Trophoblast cell (in vitro differentiated cells and primary cell): ENCODE results near the gene NXF1.

Source experiments
- DNase-seq, 2 donors: peaks; one replicate each; pipeline ENCODE4 v3.0.0-alpha.2; 2016
- H2AFZ ChIP-seq: 2 replicates; pipeline ENCODE4 v1.6.1; 2013; ENCODE audit warnings: low read length, moderate library complexity, mild to moderate bottlenecking; ENCODE audit not compliant: insufficient read depth, poor library complexity
- H2AK5ac ChIP-seq: 2 replicates; pipeline ENCODE4 v1.6.1; 2013; ENCODE audit warnings: mild to moderate bottlenecking, low read length
- H2BK120ac ChIP-seq: 2 replicates; pipeline ENCODE4 v1.6.1; 2013; ENCODE audit warnings: low read length, mild to moderate bottlenecking, moderate library complexity; ENCODE audit not compliant: insufficient read depth, poor library complexity
- H2BK12ac ChIP-seq: 2 replicates; pipeline ENCODE4 v1.6.1; 2013; ENCODE audit warnings: mild to moderate bottlenecking, low read length, moderate library complexity
- H2BK5ac ChIP-seq: 2 replicates; pipeline ENCODE4 v1.6.1; 2013; ENCODE audit warnings: low read length, low read depth, moderate library complexity, mild to moderate bottlenecking; ENCODE audit not compliant: poor library complexity
- H3K14ac ChIP-seq: 2 replicates; pipeline ENCODE4 v1.6.1; 2013; ENCODE audit warnings: mild to moderate bottlenecking, low read length
- H3K18ac ChIP-seq: 2 replicates; pipeline ENCODE4 v1.6.1; 2013; ENCODE audit warnings: mild to moderate bottlenecking, low read length
- H3K23ac ChIP-seq: 2 replicates; pipeline ENCODE4 v1.6.1; 2013; ENCODE audit warnings: low read length
- H3K27ac ChIP-seq: 2 replicates; pipeline ENCODE4 v1.5.1; 2013; ENCODE audit warnings: low read depth, mild to moderate bottlenecking, inconsistent platforms, low read length, moderate library complexity
- H3K27me3 ChIP-seq: 2 replicates; pipeline ENCODE4 v1.6.1; 2013; ENCODE audit warnings: inconsistent platforms, mild to moderate bottlenecking, low read length, moderate library complexity; ENCODE audit not compliant: insufficient read depth
- H3K36me3 ChIP-seq, 2 experiments: 1 replicate in 1 of 2; 2 replicates in 1 of 2; pipeline ENCODE4 v1.6.1; 2013; ENCODE audit warnings: low read length in 2 of 2, mild to moderate bottlenecking in 2 of 2, moderate library complexity in 1 of 2; ENCODE audit not compliant: insufficient read depth in 2 of 2, control insufficient read depth in 1 of 2
- H3K4ac ChIP-seq: 2 replicates; pipeline ENCODE4 v1.6.1; 2013; ENCODE audit warnings: low read depth, mild to moderate bottlenecking, low read length, moderate library complexity
- H3K4me1 ChIP-seq, 2 experiments: 1 replicate in 1 of 2; 2 replicates in 1 of 2; pipeline ENCODE4 v1.6.1; 2013; ENCODE audit warnings: low read length in 2 of 2, mild to moderate bottlenecking in 2 of 2, moderate library complexity in 1 of 2; ENCODE audit not compliant: insufficient read depth in 2 of 2, control insufficient read depth in 1 of 2
- H3K4me2 ChIP-seq: 2 replicates; pipeline ENCODE4 v1.6.1; 2013; ENCODE audit warnings: inconsistent platforms, mild to moderate bottlenecking, low read length, moderate library complexity
- H3K4me3 ChIP-seq: 2 replicates; pipeline ENCODE4 v1.5.1; 2013; ENCODE audit warnings: mild to moderate bottlenecking, low read depth, low read length, inconsistent platforms
- H3K79me1 ChIP-seq: one replicate; pipeline ENCODE4 v1.6.1; 2013; ENCODE audit warnings: low read length
- H3K79me2 ChIP-seq: 2 replicates; pipeline ENCODE4 v1.6.1; 2013; ENCODE audit warnings: low read length, mild to moderate bottlenecking; ENCODE audit not compliant: control insufficient read depth, insufficient read depth, poor library complexity
- H3K9ac ChIP-seq: 2 replicates; pipeline ENCODE4 v1.6.1; 2013; ENCODE audit warnings: mild to moderate bottlenecking, low read length
- H3K9me3 ChIP-seq: 2 replicates; pipeline ENCODE4 v1.6.1; 2013; ENCODE audit warnings: low read depth, mild to moderate bottlenecking, control low read depth, inconsistent platforms, low read length; ENCODE audit not compliant: insufficient read depth
- H4K12ac ChIP-seq: 2 replicates; pipeline ENCODE4 v1.6.1; 2013; ENCODE audit warnings: low read depth, mild to moderate bottlenecking, low read length, moderate library complexity
- H4K8ac ChIP-seq: 2 replicates; pipeline ENCODE4 v1.6.1; 2013; ENCODE audit warnings: low read depth, mild to moderate bottlenecking, low read length, moderate library complexity
- H4K91ac ChIP-seq: one replicate; pipeline ENCODE4 v1.6.1; 2013; ENCODE audit warnings: low read depth, mild to moderate bottlenecking, low read length, moderate library complexity
- WGBS: extraction: QIAGEN DNeasy Blood & Tissue Kit; methylation state at CpG from one replicate; pipeline ENCODE4 v1.1.7; 2013; ENCODE audit warnings: missing lambda C conversion rate; ENCODE audit not compliant: insufficient read length, insufficient coverage; ENCODE audit errors: extremely low coverage; 5-methylcytosine and 5-hydroxymethylcytosine counted together

NXF1 gene

DNA sequence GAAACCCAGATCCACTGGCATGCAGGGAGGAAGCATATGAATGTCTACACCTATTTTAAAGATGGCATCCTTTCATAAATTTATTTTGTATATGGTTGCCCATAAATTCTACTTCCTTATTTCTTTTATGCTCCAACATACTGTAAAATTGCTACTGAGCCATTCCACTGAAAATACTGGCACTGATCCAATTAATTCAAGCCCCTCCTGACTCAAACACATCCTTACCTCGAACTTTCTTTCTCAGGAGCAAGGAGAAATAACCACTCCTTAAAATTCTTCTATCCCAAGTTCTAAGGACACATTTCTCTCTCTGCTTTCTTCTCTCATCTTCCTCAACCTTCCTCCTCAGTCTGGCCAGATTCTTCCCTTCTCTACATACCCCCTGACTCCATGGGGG, 5.5 kb upstream of the NXF1 start:
- no peak overlapping the region for H2AFZ ChIP-seq
- H4K91ac ChIP-seq: no peak overlapping the region
- H2AK5ac ChIP-seq: no peak overlapping the region
- H2BK5ac ChIP-seq: no peak overlapping the region
- no peak overlapping the region for H3K14ac ChIP-seq
- DNase-seq: no peak
- H3K9ac ChIP-seq: no peak overlapping the region
- no CpG with 5 or more reads among the region's 1 CpG for WGBS
- H3K23ac ChIP-seq: no peak overlapping the region
- no peaks in the 10 kb centered on the region for H3K79me2 ChIP-seq
- H3K4ac ChIP-seq: no peak overlapping the region
- no peaks in the 10 kb centered on the region for H3K27me3 ChIP-seq
- no peak overlapping the region for H3K4me2 ChIP-seq
- no peak overlapping the region for H3K27ac ChIP-seq
- H3K4me1 ChIP-seq: peaks cover 7 to 12% of the 10 kb centered on the region in 2 experiments
- H3K79me1 ChIP-seq: peaks cover under 1% of the 10 kb centered on the region
- H3K4me3 ChIP-seq: no peak overlapping the region
- H3K18ac ChIP-seq: no peak overlapping the region
- no peaks in the 10 kb centered on the region for H3K9me3 ChIP-seq
- H3K36me3 ChIP-seq: peaks cover 13 to 14% of the 10 kb centered on the region in 2 experiments
- no peak overlapping the region for H4K12ac ChIP-seq
- no peak overlapping the region for H2BK120ac ChIP-seq
- no peak overlapping the region for H2BK12ac ChIP-seq
- H4K8ac ChIP-seq: no peak overlapping the region

GRCh38 chr11:62806611-62807121, 1.4 kb upstream of the NXF1 start:
- H3K4ac ChIP-seq: no peak overlapping the region
- no peak overlapping the region for H2BK120ac ChIP-seq
- no peak overlapping the region for H4K91ac ChIP-seq
- peaks cover 16 to 19% of the 10 kb centered on the region in 2 experiments for H3K36me3 ChIP-seq
- H3K9ac ChIP-seq: no peak overlapping the region
- no peak overlapping the region for H3K14ac ChIP-seq
- no peaks in the 10 kb centered on the region for H3K9me3 ChIP-seq
- H3K27me3 ChIP-seq: no peaks in the 10 kb centered on the region
- H3K79me2 ChIP-seq: peaks cover 9% of the 10 kb centered on the region
- H4K8ac ChIP-seq: no peak overlapping the region
- H3K27ac ChIP-seq: peak overlapping the region; percentile 7
- no peak overlapping the region for H3K4me3 ChIP-seq
- H2BK12ac ChIP-seq: no peak overlapping the region
- no peak overlapping the region for H2BK5ac ChIP-seq
- H3K23ac ChIP-seq: no peak overlapping the region
- DNase-seq: peak in 1 of 2 donors; percentile 38
- H3K4me1 ChIP-seq: peaks cover 7 to 15% of the 10 kb centered on the region in 2 experiments
- H3K4me2 ChIP-seq: no peak overlapping the region
- no peak overlapping the region for H2AK5ac ChIP-seq
- no peak overlapping the region for H3K18ac ChIP-seq
- no peak overlapping the region for H4K12ac ChIP-seq
- no CpG with 5 or more reads among the region's 5 CpGs for WGBS
- H3K79me1 ChIP-seq: peaks cover 8% of the 10 kb centered on the region
- no peak overlapping the region for H2AFZ ChIP-seq

DNA sequence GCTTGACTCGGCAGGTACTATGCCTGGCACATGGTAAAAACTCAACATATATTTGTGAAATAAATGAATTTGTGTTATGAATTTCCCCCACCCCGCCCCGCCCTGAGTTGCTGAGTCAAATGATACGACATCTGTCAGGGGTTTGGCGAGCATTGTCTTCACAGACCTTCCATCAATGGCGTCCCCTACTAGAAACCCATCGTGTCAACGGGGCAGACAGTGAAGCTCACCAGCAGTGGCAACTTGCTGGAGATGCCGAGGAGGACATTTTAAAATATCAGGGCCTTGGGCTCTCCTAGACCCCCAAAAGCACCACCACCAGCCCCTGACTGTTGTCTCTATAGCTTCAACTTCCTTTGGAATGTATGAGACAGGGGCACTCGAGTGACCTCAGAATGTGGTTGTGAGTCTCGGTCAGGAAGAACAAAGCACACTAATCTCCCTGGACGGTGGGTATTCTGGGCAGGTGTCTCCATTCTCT, 761 bp upstream of the NXF1 start:
- no peak overlapping the region for H2AK5ac ChIP-seq
- H3K27ac ChIP-seq: peak overlapping the region; percentile 7
- no peak overlapping the region for H3K4me3 ChIP-seq
- no peak overlapping the region for H3K23ac ChIP-seq
- H3K14ac ChIP-seq: no peak overlapping the region
- DNase-seq: no peak
- H3K9ac ChIP-seq: peak overlapping the region; percentile 84
- no peaks in the 10 kb centered on the region for H3K27me3 ChIP-seq
- H2AFZ ChIP-seq: no peak overlapping the region
- H4K12ac ChIP-seq: no peak overlapping the region
- H3K18ac ChIP-seq: no peak overlapping the region
- H2BK5ac ChIP-seq: no peak overlapping the region
- H3K36me3 ChIP-seq: peaks cover 23 to 26% of the 10 kb centered on the region in 2 experiments
- H3K79me2 ChIP-seq: peaks cover 9% of the 10 kb centered on the region
- H3K79me1 ChIP-seq: peaks cover 8% of the 10 kb centered on the region
- no peak overlapping the region for H4K8ac ChIP-seq
- no peak overlapping the region for H2BK120ac ChIP-seq
- no CpG with 5 or more reads among the region's 12 CpGs for WGBS
- H3K9me3 ChIP-seq: no peaks in the 10 kb centered on the region
- peaks cover 7 to 15% of the 10 kb centered on the region in 2 experiments for H3K4me1 ChIP-seq
- no peak overlapping the region for H3K4ac ChIP-seq
- peak overlapping the region; percentile 84 for H4K91ac ChIP-seq
- no peak overlapping the region for H2BK12ac ChIP-seq
- peak overlapping the region; percentile 95 for H3K4me2 ChIP-seq

DNA sequence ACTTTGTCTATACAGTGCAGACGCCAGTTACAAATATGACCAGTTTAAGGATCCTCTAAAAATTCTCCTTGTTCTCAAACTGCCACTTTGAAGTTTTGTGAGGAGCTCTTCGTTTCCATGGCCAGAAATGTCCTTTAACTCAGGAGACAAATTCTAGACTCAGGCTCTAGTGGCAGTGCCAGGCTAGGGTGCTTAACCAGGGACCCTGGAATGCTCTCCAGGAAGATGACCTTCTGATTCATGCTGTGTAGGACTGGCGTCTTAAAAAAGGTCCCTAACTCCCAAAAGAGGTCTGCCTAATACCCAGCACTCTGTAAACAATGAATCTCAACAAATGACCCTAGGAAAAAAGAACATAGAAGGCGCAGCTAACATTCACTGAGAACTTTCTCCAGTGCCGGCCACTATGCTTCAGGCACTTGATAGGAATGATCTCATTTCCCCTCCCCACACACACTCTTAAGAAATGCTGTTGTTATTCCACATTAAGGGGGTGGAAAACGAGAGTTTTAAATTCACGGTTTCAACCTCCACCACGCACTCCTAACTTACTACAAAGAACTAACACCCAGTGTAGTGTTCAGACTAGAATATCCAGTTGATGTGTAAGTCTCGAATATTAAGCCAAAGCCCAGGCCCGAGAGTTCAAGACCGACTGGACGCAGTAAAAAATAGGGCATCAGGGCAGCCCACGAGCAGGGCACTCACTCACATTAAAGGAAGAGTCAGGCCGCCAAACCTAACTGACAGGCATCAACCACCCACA, 747 bp downstream of the NXF1 start:
- Histone ChIP-seq H3K36me3 (peaks cover 36 to 39% of the 10 kb centered on the region in 2 experiments), H3K9ac (peak overlapping the region; percentile 96), H2AK5ac (peak overlapping the region; percentile 57), H3K79me1 (peaks cover 8% of the 10 kb centered on the region), H3K27ac (peak overlapping the region; percentile 55), H4K12ac (peak overlapping the region; percentile 70), H3K18ac (peak overlapping the region; percentile 80), H4K8ac (peak overlapping the region; percentile 83), H3K4me1 (peaks cover 7 to 15% of the 10 kb centered on the region in 2 experiments), H3K23ac (no peak overlapping the region), H3K14ac (peak overlapping the region; percentile 86), H3K27me3 (no peaks in the 10 kb centered on the region), H2BK12ac (no peak overlapping the region), H2BK120ac (peak overlapping the region; percentile 11), H3K79me2 (peaks cover 9% of the 10 kb centered on the region), H3K4ac (peak overlapping the region; percentile 77), H2BK5ac (peak overlapping the region; percentile 68), H3K9me3 (no peaks in the 10 kb centered on the region), H3K4me3 (peak overlapping the region; percentile 91), H3K4me2 (peak overlapping the region; percentile 62), H4K91ac (peak overlapping the region; percentile 55), H2AFZ (no peak overlapping the region)
- peak in 1 of 2 donors; percentile 60 for DNase-seq
- no CpG with 5 or more reads among the region's 14 CpGs for WGBS
